HT-29 (cell line): ENCODE results near the gene BMPR1A. TPM values are rescaled to one million over a fixed set of nuclear protein-coding genes. Genes with fewer than 3 reads are reported as not detected.
A peak's percentile ranks its signal among the peaks of the same experiment; 100 is the strongest.

Experiments
- DNase-seq: peaks from one replicate; pipeline ENCODE4 v3.0.0-alpha.2; 2015; ENCODE audit warnings: low spot score
- total RNA-seq: library from RNA; depleted of rRNA; stranded (reverse); fragments of >200 nt; shearing (Covaris generic); gene quantifications from 2 replicates; pipeline ENCODE4 v1.2.3, GENCODE V29; 2014

The BMPR1A gene
- total RNA-seq, 1 experiment from 2014 or later = 11.2 TPM

- DNase-seq = no peak
Measured at GRCh38 chr10:86954681-86955500, 198.5 kb downstream of the BMPR1A start.

GRCh38 chr10:86955501-86956194 is 199.2 kb downstream of the BMPR1A start:
- DNase-seq = no peak

GRCh38 chr10:86956195-86956847 is 199.9 kb downstream of the BMPR1A start:
- DNase-seq = no peak

GRCh38 chr10:86956848-86957448 is 200.5 kb downstream of the BMPR1A start:
- no peak for DNase-seq

- DNase-seq = no peak
Measured at GRCh38 chr10:86957471-86958115, 201.2 kb downstream of the BMPR1A start, which contains the start of gene MMRN2. Gene MMRN2, minus strand, starts transcription at chr10:86957615. Its CDS starts 74 bp downstream, at chr10:86957541.

- DNase-seq = peak; percentile 76
Measured at GRCh38 chr10:86958116-86958900, 201.9 kb downstream of the BMPR1A start, which contains the start of gene SNCG. Gene SNCG, plus strand, starts transcription at chr10:86958599. Its CDS starts 99 bp downstream, at chr10:86958698.

- DNase-seq = peak; percentile 74
Measured at GRCh38 chr10:86958901-86959736, 202.7 kb downstream of the BMPR1A start.

GRCh38 chr10:86959737-86960002 is 203.3 kb downstream of the BMPR1A start:
- no peak for DNase-seq

GRCh38 chr10:86960003-86960862 is 203.8 kb downstream of the BMPR1A start:
- peak; percentile 92 for DNase-seq

- DNase-seq = no peak
Measured at GRCh38 chr10:86960863-86961434, 204.5 kb downstream of the BMPR1A start.

GRCh38 chr10:86961481-86962091 is 205.2 kb downstream of the BMPR1A start:
- no peak for DNase-seq

- DNase-seq = no peak
Measured at GRCh38 chr10:86962136-86962980, 205.9 kb downstream of the BMPR1A start.

- DNase-seq = no peak
Measured at GRCh38 chr10:86962981-86963310, 206.5 kb downstream of the BMPR1A start.

- no peak for DNase-seq
Measured at GRCh38 chr10:86963341-86963919, 207.0 kb downstream of the BMPR1A start.

- no peak for DNase-seq
Measured at GRCh38 chr10:86964061-86964846, 207.8 kb downstream of the BMPR1A start.

- DNase-seq = no peak
Measured at GRCh38 chr10:86964847-86965190, 208.4 kb downstream of the BMPR1A start.
